SIG-M5 treated with dmso at 0.1 percent for 504 hours (cell line): Measurements from ENCODE around the gene ECHS1.
"Not testable (repeated sequence)": the region's sequence is repeated elsewhere in the genome, so short reads cannot be mapped to it uniquely, and the experiment has no call there.

Experiments
- DNase-seq: peaks from one replicate; lab custom pipeline; 2025; ENCODE audit not compliant: unreplicated experiment; lab: John Stamatoyannopoulos, UW

The ECHS1 gene

GRCh38 chr10:133326745-133327650 lies 46.2 kb downstream of the ECHS1 start:
- no peak for DNase-seq

DNA sequence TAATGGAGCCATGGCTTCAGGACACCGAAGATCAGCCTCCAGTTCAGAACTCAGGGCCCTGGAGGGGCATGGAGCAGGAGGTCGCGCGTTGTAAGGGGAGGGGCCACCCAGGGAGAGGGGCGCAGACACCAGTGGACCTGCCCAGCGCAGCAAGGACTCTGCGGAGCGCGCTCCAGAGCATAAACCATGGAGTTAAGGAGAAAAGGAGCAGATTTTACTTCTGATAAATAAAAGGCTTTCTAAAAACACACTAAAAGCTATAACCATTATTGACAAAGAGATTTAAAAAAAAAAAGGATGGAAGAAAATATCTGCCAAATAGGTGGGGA lies 47.0 kb downstream of the ECHS1 start:
- DNase-seq = no peak

GRCh38 chr10:133325440-133326222 lies 47.5 kb downstream of the ECHS1 start:
- no peak for DNase-seq

- DNase-seq = no peak
Measured at GRCh38 chr10:133324857-133325260, 48.3 kb downstream of the ECHS1 start.

DNA sequence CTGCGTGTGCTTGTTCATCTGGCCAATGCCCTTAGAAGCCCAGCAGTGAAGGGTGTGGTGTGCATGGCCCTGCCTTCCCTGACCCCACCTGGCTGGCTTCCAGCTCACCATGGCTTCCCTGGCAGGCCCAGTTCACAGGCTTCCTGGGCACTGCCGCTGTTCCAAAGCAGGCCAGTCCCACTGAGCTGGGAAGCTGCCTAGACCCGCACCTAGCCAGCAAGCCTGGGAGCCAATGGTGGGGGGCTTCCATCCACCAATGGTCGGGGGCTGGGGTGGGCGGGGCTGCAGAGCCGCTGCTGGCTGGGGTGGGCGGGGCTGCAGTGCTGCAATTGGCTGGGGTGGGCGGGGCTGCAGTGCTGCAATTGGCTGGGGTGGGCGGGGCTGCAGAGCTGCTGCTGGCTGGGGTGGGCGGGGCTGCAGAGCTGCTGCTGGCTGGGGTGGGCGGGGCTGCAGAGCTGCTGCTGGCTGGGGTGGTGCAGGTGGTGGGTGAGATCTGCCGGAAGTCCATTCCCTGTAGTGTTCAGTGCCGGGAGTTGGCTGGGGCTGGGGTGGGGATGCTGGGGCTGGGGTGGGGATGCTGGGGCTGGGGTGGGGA lies 48.9 kb downstream of the ECHS1 start:
- DNase-seq = peak; percentile 15

DNA sequence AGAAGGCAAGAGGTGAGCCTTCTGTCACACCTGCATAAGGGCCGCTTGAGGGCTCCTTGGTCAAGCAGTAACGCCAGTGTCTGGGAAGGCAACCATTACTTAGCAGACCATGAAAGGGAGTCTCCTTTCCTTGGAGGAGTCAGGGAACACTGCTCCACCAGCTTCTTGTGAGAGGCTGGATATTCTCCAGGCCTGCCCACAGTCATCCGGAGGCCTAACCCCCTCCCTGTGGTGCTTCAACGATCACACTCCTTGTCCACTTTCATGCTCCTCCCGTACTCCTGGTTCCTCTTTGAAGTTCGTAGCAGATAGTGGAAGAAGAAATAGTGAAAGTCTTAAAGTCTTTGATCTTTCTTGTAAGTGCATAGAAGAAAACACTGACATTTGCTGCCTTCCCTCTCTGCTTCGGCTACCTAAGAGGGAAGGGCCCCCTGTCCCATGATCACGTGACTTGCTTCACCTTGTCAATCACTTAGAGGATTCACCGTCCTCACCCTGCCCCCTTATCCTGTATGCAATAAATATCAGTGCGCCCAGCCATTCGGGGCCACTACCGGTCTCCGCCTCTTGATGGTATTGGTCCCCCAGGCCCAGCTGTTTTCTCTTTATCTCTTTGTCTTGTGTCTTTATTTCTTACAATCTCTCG lies 51.0 kb downstream of the ECHS1 start:
- not testable (repeated sequence) for DNase-seq

DNA sequence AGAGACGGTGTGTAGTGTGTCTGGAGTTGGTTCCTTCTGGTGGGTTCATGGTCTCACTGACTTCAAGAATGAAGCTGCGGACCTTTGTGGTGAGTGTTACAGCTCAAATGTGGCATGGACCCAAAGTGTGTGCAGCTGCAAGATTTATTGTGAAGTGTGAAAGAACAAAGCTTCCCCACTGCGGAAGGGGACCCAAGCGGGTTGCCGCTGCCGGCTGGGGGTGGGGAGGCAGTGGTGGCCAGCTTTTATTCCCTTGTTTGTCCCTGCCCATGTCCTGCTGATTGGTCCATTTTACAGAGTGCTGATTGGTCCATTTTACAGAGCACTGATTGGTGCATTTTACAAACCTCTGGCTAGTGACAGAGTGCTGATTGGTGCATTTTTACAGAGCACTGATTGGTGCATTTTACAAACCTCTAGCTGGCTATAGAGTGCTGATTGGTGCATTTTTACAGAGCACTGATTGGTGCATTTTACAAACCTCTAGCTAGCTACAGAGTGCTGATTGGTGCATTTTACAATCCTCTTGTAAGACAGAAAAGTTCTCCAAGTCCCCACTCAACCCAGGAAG lies 52.2 kb downstream of the ECHS1 start:
- DNase-seq = not testable (repeated sequence)

GRCh38 chr10:133318494-133319127 lies 54.5 kb downstream of the ECHS1 start:
- no peak for DNase-seq

GRCh38 chr10:133316732-133317131 lies 56.4 kb downstream of the ECHS1 start:
- no peak for DNase-seq

DNA sequence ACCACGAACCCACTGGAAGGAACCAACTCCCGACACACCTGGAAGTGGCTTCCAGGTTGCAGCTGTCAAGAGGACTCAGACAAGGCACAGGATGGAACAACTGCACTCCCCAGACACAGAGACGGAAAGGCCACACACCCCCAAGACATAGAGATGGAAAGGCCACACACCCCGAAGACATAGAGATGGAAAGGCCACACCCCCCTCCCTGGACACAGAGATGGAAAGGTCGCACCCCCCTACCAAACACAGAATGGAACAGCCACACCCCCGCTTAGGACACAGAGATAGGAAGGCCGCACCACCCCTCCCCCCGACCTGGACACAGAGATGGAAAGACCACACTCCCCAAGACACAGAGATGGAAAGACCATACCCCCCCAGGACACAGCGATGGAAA lies 56.9 kb downstream of the ECHS1 start:
- DNase-seq = no peak

DNA sequence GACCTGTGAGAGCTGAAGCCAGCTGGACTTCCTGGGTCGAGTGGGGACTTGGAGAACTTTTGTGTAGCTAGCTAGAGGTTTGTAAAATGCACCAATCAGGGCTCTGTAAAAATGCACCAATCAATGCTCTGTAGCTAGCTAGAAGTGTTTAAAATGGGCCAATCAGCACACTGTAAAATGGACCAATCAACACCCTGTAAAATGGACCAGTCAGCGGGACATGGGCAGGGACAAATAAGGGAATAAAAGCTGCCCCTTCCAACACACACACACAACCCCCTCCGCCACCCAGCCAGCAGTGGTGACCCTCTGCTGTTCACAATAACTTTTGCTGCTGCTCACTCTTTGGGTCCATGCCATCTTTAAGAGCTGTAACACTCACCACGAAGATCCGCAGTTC lies 57.3 kb downstream of the ECHS1 start:
- DNase-seq = no peak

DNA sequence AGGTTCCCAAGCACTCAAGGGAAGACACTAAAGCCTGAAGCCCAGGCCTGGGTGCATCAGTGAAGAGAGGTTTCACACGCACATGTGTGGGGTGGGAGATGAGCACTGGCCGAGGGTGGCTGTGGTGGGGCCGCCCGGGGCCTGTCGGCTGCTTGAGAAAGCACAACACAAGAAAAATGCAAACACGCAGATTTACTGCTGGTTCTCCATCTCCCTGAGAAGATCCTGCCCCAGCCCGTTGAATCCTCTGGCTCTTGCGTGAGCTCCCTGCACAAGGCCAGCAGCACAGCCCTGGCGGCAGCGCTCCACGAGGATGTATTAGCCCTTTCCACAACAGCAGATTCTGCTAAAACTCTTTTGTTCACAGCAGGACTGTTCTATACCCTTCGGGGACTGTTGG lies 58.2 kb downstream of the ECHS1 start:
- no peak for DNase-seq

DNA sequence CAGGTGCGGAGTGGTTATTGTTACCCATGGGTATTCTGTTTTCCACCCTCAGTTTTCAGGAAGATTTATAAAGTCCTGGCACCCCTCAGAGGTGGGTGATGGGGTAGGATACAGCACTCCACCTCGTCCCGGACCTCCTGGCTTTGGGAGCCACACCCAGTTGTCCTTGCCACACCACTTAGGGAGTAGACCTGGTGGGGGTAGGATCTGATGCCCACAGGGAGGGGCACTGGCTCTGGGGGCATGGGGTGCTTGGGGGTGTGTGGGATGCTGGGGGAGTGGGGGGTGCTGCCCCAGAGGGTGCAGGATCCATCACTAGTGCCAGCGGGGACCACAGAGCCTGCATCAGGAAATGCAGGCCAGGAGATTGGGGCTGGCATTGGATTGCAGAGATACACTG lies 60.0 kb downstream of the ECHS1 start:
- DNase-seq = no peak

- no peak for DNase-seq
Measured at GRCh38 chr10:133312769-133313145, 60.4 kb downstream of the ECHS1 start.
